Stimulated activated CD4-positive, alpha-beta T cell treated with anti-CD3 and anti-CD28 coated beads, Interleukin-1b, Interleukin-23, amount 100 ng/mL, for 4 hours (primary cell): ENCODE measurements around the gene ACVR1.

Experiments
- DNase-seq, 2 donors: peaks; one replicate each; pipeline ENCODE4 v3.0.0-alpha.2; 2020; ENCODE audit warnings: low read depth in 2 of 2

ACVR1 gene

DNA sequence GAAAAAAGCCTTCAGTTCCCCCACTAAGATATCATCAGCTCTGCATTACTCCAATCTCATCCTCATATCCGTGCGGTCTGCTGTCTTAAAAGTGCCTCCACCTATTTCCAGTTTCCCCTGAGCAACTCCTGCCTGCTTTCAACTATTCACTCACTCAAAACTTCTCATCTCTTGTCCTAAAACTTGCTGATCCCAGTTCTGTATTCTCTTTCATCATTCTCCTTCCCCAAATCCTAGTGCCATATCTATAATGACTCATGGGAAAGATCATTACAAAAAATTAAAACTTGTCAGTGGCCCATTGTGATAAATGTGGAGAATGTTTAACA is 20.0 kb downstream of the ACVR1 start:
- no peak for DNase-seq

DNA sequence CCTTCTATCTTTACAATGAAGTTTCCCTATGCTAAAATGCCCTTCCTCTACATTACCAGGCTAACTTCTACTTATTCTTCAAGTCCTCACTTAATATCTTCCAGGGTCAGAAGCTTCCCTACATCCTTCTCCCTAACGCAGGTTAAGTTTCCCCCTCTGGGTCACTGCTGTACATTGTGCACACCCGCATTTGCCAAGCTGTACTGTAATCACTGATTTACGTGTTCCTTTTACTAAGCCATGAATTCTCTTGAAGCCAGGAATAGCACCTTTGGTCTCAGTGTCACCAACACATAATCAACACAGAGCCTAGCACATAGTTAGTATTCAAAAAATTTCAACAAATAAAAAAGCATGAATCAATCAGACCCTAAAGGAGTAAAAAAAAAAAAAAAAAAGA is 22.3 kb downstream of the ACVR1 start:
- DNase-seq: no peak

DNA sequence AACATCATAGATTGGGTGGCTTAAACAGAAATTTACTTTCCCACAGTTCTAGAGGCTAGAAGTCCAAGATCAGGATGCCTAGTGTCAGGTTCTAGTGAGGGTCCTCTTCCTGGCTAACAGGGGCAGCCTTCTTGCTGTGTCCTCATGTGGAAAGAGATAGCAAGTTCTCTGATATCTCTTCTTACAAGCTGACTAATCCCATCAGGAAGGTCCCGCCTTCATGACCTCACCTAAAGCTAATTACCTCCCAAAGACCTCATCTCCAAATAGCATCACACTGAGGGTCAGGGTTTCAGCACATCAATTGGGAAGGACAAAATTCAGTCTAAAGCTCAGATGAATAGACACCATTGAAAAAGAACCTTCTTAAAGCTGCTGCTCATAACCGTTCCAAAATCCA is 22.9 kb downstream of the ACVR1 start:
- no peak for DNase-seq

DNA sequence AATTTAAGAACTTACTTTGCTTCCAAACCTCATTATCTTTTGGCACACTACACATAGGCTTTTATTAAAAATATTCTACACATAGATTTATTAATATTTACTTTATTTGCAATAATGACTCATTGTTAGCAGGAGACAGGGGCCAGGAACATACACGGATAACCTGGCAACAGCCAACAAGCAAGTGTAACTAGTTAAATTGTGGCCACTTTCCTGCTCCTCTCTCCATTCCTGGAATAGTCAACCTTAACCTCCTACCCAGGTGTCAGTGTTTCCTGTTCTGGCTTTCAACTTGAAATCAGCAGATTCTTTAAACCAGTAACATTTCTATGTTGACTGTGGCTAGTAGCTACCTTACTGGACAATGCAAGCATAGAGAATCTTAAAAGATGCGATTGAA is 26.5 kb downstream of the ACVR1 start:
- DNase-seq: no peak

DNA sequence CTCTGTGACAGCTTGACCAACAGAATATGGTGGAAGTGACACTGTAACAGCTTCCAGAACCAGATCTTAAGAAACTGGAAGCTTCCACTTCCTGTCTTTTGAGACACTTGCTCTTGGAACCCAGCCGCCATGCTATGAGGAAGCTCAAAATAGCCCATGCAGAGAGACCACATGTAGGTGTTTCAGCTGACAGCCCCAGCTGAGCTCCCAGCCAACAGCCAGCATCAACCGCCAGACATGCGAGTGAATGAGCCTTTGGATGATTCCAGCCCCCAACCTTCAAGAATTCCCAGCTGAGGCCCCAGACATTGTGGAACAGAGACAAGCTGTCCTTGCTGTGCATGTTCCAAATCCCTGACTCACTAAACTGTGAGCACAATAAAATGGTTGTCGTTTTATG is 27.9 kb downstream of the ACVR1 start:
- DNase-seq: no peak

DNA sequence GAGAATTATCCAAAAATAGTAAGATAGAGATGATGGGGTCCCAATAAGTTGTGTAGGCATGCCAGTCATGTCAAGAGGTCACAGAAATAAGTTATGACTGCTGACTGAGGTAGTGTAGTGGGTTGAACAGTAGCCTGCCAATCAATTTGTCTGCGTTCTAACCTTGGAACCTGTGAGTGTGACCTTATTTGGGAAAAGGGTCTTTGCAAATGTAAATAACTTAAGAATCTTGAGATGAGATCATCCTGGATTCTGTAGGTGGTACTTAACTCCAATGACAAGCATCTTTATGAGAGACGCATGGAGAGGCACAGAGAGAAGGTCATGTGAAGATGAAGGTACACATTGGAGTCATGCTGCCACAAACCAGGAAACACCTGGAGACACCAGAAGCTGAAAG is 31.0 kb downstream of the ACVR1 start:
- DNase-seq: no peak

DNA sequence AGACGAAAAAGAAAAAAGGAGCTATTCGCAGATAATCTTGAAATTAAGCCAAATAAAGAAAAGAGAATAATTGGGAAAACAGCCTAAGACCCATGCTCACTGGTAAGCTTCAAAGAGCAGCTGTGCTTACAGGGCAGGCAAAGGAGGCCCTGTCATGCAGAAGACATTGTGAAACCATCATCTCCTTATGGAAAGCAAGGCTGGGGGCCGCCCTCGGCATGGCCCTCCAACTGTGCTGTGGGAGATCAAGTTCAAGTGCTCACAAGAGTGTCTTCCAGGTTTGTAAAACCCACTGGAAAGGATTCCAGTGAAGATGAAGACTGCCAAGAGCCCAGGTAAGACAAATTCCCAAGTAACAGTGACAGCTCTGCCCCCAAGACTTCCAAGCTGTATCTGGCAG is 32.2 kb downstream of the ACVR1 start:
- DNase-seq: no peak

DNA sequence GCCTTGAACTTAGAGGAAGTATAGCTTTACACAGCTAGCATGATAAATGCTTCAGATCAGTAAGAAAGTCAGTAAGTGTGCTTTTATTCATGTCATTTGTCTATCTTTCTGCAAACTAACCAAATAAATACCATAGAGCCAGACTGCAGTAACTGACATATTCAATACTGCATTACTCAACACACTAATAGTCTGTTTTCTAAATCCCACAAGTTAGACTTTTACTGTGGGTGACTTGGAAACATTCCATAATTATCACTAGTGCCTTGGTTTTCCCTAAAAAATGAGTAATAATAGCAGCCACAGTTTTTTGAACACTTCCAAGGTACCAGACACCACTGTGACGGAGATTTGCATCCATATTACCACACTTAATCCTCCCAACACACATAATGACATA is 33.0 kb downstream of the ACVR1 start:
- no peak for DNase-seq

DNA sequence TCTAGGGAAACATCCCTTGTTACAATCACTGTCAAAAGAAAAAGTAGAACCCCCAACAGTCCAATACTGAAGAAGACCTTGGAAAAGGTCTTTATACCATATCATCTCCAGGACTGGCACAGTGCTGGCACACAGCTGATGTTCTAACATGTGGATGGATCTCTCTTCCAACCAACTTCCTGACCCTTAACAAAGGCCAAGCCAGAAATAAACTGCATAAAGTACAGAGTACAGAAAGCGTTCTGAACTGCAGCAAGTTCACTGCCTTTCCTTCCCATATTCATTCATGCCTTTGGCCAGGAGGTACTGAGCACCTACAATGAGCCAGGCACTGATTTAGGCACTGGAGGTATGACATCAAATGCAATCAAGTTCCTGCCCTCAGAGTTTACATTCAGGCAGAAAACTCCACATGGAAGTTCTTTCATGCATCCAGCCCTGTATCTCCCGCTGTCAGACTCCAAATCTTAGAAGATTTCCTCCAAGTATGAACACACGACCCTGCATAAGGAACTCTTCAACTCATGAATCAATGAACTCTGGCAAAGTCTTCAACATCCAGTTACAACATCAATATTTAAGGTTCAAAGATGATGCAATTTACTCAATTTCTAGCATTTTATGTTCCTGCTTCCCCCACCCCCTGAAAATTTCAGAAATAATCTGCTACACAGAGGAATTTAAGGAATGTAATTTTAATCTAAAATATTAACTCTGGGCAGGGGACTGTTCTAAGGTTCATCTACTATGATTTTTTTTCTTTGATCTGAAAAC is 33.8 kb downstream of the ACVR1 start:
- DNase-seq: no peak

DNA sequence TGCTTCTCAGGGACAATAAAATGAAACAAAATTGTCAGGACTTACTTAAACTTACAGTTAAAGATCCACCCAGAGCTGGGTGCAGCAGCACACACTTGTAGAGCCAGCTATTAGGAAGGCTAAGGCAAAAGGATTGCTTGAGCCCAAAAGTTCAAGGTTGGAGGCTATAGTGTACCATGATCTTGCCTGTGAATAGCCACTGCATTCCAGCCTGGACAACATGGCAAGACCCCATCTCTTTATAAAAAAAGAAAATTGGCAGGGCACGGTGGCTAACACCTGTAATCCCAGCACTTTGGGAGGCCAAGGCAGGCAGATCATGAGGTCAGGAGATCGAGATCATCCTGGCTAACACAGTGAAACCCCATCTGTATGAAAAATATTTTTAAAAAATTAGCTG is 34.6 kb downstream of the ACVR1 start:
- no peak for DNase-seq

DNA sequence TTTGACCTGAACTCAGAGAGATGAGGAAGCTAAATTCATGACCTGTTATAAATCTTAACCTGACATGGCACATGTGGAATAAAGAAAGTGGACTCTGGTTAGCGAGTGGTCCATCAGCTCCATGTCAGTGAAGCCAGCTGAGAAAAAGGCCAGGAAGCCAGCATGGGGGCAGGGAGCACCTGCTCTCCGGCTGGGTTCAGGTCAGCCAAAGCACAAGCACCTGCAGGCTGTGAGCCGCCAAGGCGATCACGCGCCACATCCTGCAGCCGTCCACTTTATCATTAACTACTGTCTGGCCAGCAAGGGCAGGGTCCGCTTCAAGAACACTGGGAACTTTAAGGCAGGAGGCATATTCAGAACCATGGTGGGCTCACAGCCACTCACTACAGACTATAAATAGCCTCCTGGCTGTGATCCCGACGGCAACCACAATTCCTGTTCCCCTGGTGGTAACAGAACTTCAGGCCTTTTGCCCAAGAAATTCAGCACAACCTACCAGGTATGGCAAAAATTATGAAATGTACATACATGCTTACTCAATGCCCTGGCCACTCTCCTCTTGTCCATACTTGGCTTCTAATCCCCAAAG is 35.5 kb downstream of the ACVR1 start:
- no peak for DNase-seq

DNA sequence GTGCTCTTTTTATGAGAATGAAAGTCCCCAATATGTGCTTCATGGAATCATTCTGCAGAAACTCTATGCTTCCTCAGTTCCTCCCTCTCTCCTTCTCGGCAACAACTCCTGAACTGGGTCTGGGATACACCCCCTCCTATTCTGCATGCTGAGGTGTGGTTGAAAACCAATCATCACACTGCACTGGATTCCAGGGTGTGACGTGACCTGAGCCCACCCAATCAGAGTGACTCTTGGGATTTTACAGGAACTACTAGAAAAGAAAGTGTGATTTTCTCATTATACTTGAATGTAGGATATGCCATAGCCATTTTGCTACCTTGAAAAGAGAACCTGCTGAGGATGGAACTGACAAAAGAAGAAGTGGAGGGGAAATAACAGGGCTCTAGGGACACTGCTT is 36.3 kb downstream of the ACVR1 start:
- DNase-seq: no peak

DNA sequence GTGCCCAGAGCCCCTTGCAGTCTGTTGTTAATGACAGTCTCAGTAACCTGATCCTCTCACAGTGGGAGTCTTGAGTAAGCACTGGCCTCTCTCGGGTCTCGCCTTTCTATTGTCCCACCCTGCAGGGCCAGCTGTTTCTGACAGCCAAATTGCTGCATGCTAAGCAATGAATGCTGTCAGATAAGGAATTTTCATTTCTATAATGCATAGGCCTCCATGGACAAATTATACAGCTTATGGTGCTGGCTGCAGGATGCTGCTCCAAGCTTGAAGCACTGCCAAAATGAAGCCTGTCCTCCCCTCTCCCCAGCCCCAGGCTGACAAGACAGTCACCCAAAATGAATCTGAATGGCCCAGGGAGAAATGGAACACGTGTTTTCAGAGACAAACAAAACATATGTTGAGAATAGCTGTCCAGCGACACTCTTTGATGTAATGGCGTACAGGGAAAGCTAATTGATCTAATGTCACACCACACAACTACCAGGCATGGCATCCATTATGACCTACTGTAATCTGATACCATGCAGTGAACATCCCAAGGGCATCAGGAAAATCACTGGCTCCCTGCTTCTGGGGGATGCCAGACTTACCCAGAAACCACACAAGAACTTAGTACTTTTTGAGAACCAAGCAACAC is 36.8 kb downstream of the ACVR1 start:
- no peak for DNase-seq

DNA sequence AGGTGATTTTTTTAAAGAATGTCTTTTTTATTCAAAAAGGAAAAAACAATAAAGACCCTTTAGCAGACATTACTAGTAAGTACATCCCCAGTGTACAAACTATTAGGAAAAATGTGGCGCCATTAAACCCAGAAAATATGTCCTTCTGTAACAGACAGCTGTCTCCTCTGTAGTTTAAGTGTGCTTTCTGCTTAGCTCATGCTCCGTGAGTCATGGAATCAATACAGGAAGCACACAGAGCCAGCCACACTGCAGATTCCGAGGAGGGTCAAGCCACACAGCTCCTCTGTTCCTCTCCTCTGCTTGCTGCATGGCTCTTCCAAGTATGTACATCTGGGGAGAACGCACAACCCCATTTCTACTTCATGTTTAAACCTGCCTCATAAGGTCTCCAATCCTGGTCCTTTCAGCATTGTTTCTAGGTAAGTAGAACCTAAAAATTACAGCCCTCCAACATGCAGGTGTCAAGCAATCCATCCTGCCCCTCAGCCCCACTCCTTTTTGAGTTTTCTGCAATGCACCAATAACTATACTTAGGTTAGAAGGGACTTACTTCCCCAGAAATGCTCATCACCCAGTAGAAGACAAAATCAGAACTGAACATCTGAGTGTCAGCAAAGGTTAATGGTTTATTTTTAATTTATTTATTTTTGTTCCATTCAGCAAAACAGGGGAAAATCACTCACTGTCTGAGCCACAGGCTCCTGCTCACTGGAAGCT is 37.5 kb downstream of the ACVR1 start:
- DNase-seq: no peak

DNA sequence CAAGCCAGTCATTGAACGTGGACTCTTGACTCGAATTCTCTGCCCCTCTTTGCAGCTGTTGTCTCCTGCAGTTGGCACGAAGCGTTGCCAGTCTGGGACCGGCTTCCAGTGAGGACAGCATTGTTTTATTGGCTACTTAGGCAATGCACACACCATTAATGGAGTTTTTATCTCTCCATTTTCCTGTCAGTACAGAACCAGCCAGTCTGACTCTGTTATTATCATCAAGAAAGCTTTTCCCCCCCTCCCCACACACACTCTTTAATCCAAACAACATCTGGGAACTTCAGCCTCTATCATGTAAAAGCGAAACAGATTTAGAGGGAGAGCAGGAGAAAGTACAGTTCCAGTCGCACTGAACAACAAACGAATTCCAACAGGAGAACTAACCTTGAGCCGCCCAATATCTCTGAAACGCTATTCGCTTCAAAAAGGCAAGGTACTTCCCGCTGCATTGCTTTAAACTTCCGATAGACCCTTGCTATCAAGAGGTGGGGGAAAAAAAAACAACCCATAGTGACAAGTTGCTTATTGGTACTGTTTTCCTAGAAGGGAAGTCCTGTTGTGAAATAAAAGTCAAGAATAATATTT is 38.2 kb downstream of the ACVR1 start:
- DNase-seq: no peak

DNA sequence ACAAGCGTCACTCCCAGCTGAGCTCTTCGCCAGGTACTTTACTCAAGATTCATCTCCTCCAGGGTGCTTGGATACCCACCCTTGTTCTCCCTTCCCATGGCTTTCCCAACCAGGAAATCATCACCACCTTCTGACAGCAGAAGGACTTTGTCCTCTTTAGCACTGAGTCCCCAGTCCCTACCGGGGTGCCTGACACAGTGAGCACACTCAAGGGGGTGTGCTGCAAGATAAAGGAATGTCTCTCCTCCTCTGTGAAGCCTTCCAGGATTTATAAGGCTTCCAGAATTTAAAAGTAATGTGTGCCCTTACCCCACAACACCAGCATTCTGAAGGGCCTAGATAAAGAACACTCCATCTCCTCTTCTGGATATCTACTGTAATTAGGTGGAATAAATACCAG is 39.6 kb downstream of the ACVR1 start:
- no peak for DNase-seq

DNA sequence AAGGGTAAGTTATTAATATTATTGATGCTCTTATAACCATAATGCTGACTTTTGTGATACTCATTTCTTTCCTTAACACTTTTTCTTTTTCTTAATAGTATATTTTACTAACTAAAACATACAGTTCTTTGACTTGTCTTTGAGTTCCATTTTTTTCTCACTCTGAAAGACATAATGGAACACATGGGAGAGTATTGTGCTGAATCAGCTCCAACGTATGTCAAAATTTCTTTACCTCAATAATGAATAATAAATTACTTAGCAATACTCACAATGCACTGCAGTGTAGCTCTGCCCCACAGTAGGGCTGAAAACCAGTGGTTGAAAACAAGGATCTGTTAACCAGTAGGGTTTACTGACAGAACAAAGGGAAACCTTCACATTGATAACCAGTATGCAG is 40.7 kb downstream of the ACVR1 start:
- no peak for DNase-seq

DNA sequence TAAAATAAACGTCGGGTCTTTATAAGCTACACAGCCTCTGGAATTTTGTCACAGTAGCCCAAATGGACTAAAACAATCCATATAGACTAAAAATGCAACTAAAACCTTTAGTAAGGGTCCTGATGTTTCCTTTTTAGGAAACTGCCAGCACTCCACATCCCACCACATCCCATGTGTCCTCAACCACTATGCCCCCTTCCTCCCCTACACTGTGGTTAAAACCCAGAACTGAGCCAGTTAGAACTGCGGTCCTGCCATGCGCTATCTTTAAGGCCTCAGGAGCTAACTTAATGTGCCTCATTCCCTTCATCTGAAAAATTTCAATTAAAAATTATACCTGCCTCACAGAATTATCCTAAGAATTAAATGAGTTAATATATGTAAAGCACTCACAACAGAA is 41.1 kb downstream of the ACVR1 start:
- no peak for DNase-seq

DNA sequence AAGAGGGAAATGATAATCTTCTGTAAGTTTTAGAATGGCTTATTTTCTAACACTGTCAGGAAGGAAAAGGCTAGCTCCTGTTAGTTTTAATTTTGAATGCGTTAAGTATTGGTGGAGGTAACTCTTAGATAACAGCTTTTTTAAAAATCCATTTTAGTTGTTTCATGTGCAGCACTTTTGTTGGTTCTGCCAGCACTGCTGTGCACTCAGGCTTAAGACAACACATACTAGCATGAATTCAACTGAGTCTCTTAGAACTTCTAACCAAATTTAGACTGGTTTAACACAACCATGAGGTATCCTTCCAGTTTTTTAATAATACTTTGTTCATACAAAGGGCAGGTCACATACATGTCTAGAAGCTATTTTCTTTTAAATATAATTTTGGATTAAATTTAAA is 42.4 kb downstream of the ACVR1 start:
- no peak for DNase-seq

DNA sequence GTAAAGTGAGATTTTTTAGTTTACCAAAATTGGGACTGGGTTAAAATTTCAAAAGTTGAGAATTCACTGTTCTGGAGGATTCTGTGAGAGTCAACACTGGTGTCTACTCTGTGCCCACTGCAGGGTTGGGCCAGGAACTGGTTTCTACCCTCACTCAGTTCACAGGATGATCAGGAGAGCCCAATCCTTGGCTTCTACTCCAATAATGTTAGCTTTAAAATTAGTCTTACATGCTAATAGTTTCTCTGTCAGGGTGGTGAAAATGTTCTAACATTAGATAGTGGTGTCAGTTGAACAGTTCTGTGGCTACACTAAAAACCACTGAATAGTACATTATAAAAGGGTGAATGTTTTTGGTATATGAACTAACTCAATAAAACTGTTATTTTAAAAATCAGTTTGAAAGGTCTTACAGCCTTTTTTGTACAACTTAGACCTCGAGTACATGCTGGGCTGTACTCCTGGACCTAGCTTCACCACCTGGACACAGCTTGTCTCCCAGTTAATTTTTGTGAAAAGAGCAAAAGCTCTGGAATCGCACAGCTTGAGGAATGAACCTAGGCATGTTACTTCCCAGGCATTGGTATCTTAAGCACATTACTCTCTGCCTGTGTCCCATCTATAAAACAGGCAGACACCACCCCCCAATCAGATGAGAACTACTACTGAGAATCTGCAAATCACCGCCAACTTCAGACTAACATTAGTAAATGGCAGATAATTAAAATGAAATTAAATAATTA is 44.4 kb downstream of the ACVR1 start:
- no peak for DNase-seq

DNA sequence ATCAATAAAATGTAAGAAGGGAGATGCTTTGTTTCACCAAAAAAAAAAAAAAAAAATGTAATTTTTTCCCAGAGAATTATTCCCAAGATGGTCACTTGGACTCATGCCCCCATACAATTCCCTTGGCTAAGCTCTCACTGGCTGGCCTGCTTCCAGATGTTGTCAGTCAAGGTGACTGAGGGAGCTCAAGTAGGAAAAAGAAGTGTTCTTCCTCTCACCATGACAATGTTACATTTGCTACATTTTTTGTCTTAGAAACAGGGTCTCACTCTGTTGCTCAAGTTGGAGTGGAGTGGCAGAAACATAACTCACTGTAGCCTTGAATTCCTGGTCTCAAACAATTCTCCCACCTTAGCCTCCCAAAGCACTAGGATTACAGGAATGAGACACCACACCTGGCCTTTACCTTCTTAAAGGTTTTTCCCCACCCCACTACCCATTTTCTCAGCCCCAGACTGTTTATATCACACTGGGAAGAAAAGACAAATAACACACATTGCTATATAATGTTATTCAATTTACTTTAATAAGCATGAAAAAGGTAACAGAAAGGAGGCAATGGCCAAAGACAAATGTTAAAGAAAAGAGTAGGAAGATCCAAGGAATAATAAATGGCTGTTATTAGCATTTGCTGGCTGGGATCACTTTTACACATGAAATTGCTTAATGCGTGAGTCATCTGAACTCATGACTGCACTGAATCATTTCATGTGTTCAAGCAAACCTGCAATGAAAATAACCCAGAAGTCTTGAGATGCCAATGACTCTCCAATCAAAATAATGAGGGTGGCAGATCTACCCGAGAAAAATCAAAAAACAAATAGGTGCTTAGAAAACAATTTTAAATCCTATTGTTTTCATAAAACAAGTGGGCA is 45.2 kb downstream of the ACVR1 start:
- DNase-seq: no peak
